8988T (cell line): ENCODE measurements around the gene STPG3.
"Not testable (repeated sequence)": the region's sequence is repeated elsewhere in the genome, so short reads cannot be mapped to it uniquely, and the experiment has no call there.

ENCODE experiments used
- DNase-seq: peaks from one replicate; pipeline ENCODE4 v3.0.0; 2011

The STPG3 gene

GRCh38 chr9:137247135-137247915, 3.8 kb upstream of the STPG3 start:
- no peak for DNase-seq

GRCh38 chr9:137247916-137248175, 3.2 kb upstream of the STPG3 start:
- DNase-seq, result no peak

- no peak for DNase-seq
Measured at GRCh38 chr9:137250329-137251193, 525 bp upstream of the STPG3 start.

- DNase-seq, result no peak
Measured at GRCh38 chr9:137251490-137252268, 593 bp downstream of the STPG3 start.

- no peak for DNase-seq
Measured at GRCh38 chr9:137252555-137253506, 1.7 kb downstream of the STPG3 start.

- no peak for DNase-seq
Measured at GRCh38 chr9:137253717-137254623, 2.9 kb downstream of the STPG3 start.

GRCh38 chr9:137254624-137255447, 3.8 kb downstream of the STPG3 start, which contains the start of gene NELFB:
TSS of gene NELFB (plus strand) at chr9:137255327.
- peak; percentile 100 for DNase-seq

- peak; percentile 77 for DNase-seq
Measured at GRCh38 chr9:137255448-137256114, 4.5 kb downstream of the STPG3 start.

GRCh38 chr9:137256362-137256761, 5.3 kb downstream of the STPG3 start:
- no peak for DNase-seq

- DNase-seq, result no peak
Measured at GRCh38 chr9:137256856-137257255, 5.8 kb downstream of the STPG3 start.

- DNase-seq, result not testable (repeated sequence)
Measured at GRCh38 chr9:137262173-137262908, 11.3 kb downstream of the STPG3 start.

- no peak for DNase-seq
Measured at GRCh38 chr9:137262909-137263285, 11.8 kb downstream of the STPG3 start.

GRCh38 chr9:137263506-137263905, 12.4 kb downstream of the STPG3 start:
- no peak for DNase-seq

- DNase-seq, result no peak
Measured at GRCh38 chr9:137264067-137264466, 13.0 kb downstream of the STPG3 start.

- DNase-seq, result no peak
Measured at GRCh38 chr9:137265496-137266161, 14.5 kb downstream of the STPG3 start.

- no peak for DNase-seq
Measured at GRCh38 chr9:137266162-137266527, 15.1 kb downstream of the STPG3 start.

GRCh38 chr9:137266585-137267453, 15.7 kb downstream of the STPG3 start:
- no peak for DNase-seq
